Hepatocyte (in vitro differentiated cells): ENCODE data around the gene ALDH1A1. TPM values are rescaled to one million over a fixed set of nuclear protein-coding genes. Genes with fewer than 3 reads are reported as not detected.

Experiments used
- DNase-seq: peaks from one replicate; pipeline ENCODE4 v3.0.0-alpha.2; 2016; ENCODE audit warnings: low spot score
- H2AFZ ChIP-seq: fragments of 200-600 bp; sonication (generic); 2 replicates; pipeline ENCODE4 v1.6.0; 2016; ENCODE audit warnings: antibody characterized with exemption, mild to moderate bottlenecking
- H3K27ac ChIP-seq: fragments of 200-600 bp; sonication (generic); 2 replicates; pipeline ENCODE4 v1.5.1; 2016; ENCODE audit warnings: mild to moderate bottlenecking
- H3K27me3 ChIP-seq: fragments of 200-600 bp; sonication (generic); 2 replicates; pipeline ENCODE4 v1.6.1; 2016
- H3K36me3 ChIP-seq: fragments of 200-600 bp; sonication (generic); replicated peaks from 2 replicates; pipeline ENCODE4 v1.5.1; 2016; ENCODE audit warnings: low read depth; ENCODE audit not compliant: insufficient read depth
- H3K4me1 ChIP-seq: fragments of 200-600 bp; sonication (generic); 2 replicates; pipeline ENCODE4 v1.5.1; 2016; ENCODE audit warnings: mild to moderate bottlenecking, moderate library complexity; ENCODE audit not compliant: insufficient read depth
- H3K4me2 ChIP-seq: fragments of 200-600 bp; sonication (generic); 2 replicates; pipeline ENCODE4 v1.6.0; 2016
- H3K4me3 ChIP-seq: fragments of 200-600 bp; sonication (generic); 2 replicates; pipeline ENCODE4 v1.5.1; 2016; ENCODE audit warnings: mild to moderate bottlenecking
- H3K79me2 ChIP-seq: fragments of 200-600 bp; sonication (generic); 2 replicates; pipeline ENCODE4 v1.6.0; 2017; ENCODE audit warnings: mild to moderate bottlenecking
- H3K9me2 ChIP-seq: fragments of 200-600 bp; sonication (generic); replicated peaks from 2 replicates; pipeline ENCODE4 v1.6.0; 2017; ENCODE audit warnings: mild to moderate bottlenecking; ENCODE audit not compliant: insufficient read depth
- H3K9me3 ChIP-seq: fragments of 200-600 bp; sonication (generic); 2 replicates; pipeline ENCODE4 v1.5.1; 2016; ENCODE audit warnings: low read depth, mild to moderate bottlenecking
- H4K20me1 ChIP-seq: fragments of 200-600 bp; sonication (generic); 2 replicates; pipeline ENCODE4 v1.6.0; 2016; ENCODE audit warnings: mild to moderate bottlenecking; ENCODE audit not compliant: insufficient read depth, poor library complexity, severe bottlenecking
- CTCF ChIP-seq: fragments of 200-600 bp; sonication (generic); IDR thresholded peaks from 2 replicates; pipeline ENCODE4 v1.5.1; 2016; ENCODE audit warnings: antibody characterized with exemption, mild to moderate bottlenecking; ENCODE audit not compliant: poor library complexity
- EZH2 ChIP-seq: fragments of 200-600 bp; sonication (generic); IDR thresholded peaks from 2 replicates; pipeline ENCODE4 v1.6.1; 2016; ENCODE audit warnings: antibody characterized with exemption, mild to moderate bottlenecking, borderline replicate concordance
- EZH2phosphoT487 ChIP-seq: fragments of 200-600 bp; sonication (generic); IDR thresholded peaks from one replicate; pipeline ENCODE4 v1.6.1; 2018; ENCODE audit warnings: antibody characterized with exemption, mild to moderate bottlenecking, low read depth, moderate library complexity; ENCODE audit not compliant: unreplicated experiment, severe bottlenecking
- WGBS: methylation state at CpG from one replicate; pipeline ENCODE4 v1.1.6; 2016; ENCODE audit warnings: low lambda C conversion rate; ENCODE audit errors: missing lambda C conversion rate; 5-methylcytosine and 5-hydroxymethylcytosine counted together
- polyA plus RNA-seq: library from polyadenylated mRNA; unstranded; fragments of >200 nt; fragmentation: Nextera tagmentation; extraction: Ambion mirVana; gene quantifications from 2 replicates; pipeline ENCODE4 v1.2.1, GENCODE V29; 2016
- total RNA-seq: library from RNA; depleted of rRNA; stranded (reverse); fragments of >200 nt; gene quantifications from 2 replicates; pipeline ENCODE4 v1.2.3, GENCODE V29; 2014

ALDH1A1 gene
- total and polyA plus RNA-seq, 2 experiments from 2014 or later = 243 to 529 TPM

GRCh38 chr9:72896439-72896838 lies 56.4 kb downstream of the ALDH1A1 start:
- H3K9me2 ChIP-seq = no peaks in the 10 kb centered on the region
- H3K79me2 ChIP-seq = no peaks in the 10 kb centered on the region
- H3K9me3 ChIP-seq = no peaks in the 10 kb centered on the region
- 100% methylated on average over 1 of the region's 1 CpG for WGBS
- no peaks in the 10 kb centered on the region for H3K36me3 ChIP-seq
- H3K4me2 ChIP-seq = no peak overlapping the region
- H3K4me3 ChIP-seq = no peak overlapping the region
- no peak for DNase-seq
- H3K27ac ChIP-seq = no peak overlapping the region
- no peaks in the 10 kb centered on the region for H4K20me1 ChIP-seq
- no peak overlapping the region for H2AFZ ChIP-seq
- no peaks in the 10 kb centered on the region for H3K27me3 ChIP-seq
- TF ChIP-seq CTCF (no peak), EZH2 (no peak), EZH2phosphoT487 (no peak)
- H3K4me1 ChIP-seq = no peaks in the 10 kb centered on the region

- TF ChIP-seq CTCF (no peak), EZH2phosphoT487 (no peak), EZH2 (no peak)
- H3K9me3 ChIP-seq = no peaks in the 10 kb centered on the region
- no peak overlapping the region for H2AFZ ChIP-seq
- no peak overlapping the region for H3K4me3 ChIP-seq
- H3K27ac ChIP-seq = no peak overlapping the region
- no peaks in the 10 kb centered on the region for H3K9me2 ChIP-seq
- H3K79me2 ChIP-seq = no peaks in the 10 kb centered on the region
- H3K4me1 ChIP-seq = no peaks in the 10 kb centered on the region
- no peaks in the 10 kb centered on the region for H3K27me3 ChIP-seq
- H4K20me1 ChIP-seq = no peaks in the 10 kb centered on the region
- no peak for DNase-seq
- no peak overlapping the region for H3K4me2 ChIP-seq
- WGBS = 100% methylated on average over 2 of the region's 2 CpGs
- no peaks in the 10 kb centered on the region for H3K36me3 ChIP-seq
Observed at GRCh38 chr9:72895122-72895521, 57.7 kb downstream of the ALDH1A1 start.

GRCh38 chr9:72894342-72894741 lies 58.5 kb downstream of the ALDH1A1 start:
- Histone ChIP-seq H2AFZ (no peak overlapping the region), H4K20me1 (no peaks in the 10 kb centered on the region), H3K4me3 (no peak overlapping the region), H3K9me3 (no peaks in the 10 kb centered on the region), H3K27me3 (no peaks in the 10 kb centered on the region), H3K4me2 (no peak overlapping the region), H3K36me3 (no peaks in the 10 kb centered on the region), H3K79me2 (no peaks in the 10 kb centered on the region), H3K27ac (no peak overlapping the region), H3K9me2 (no peaks in the 10 kb centered on the region), H3K4me1 (no peaks in the 10 kb centered on the region)
- TF ChIP-seq CTCF (no peak), EZH2 (no peak), EZH2phosphoT487 (no peak)
- no peak for DNase-seq
- WGBS = 84% methylated on average over 5 of the region's 5 CpGs

GRCh38 chr9:72893437-72893836 lies 59.4 kb downstream of the ALDH1A1 start:
- no peak for TF ChIP-seq EZH2
- no peak for TF ChIP-seq CTCF
- TF ChIP-seq EZH2phosphoT487 = no peak
- Histone ChIP-seq H3K36me3 (no peaks in the 10 kb centered on the region), H3K4me3 (no peak overlapping the region), H3K9me2 (no peaks in the 10 kb centered on the region), H3K27ac (no peak overlapping the region), H3K79me2 (no peaks in the 10 kb centered on the region), H3K9me3 (no peaks in the 10 kb centered on the region), H3K4me1 (no peaks in the 10 kb centered on the region), H3K4me2 (no peak overlapping the region), H3K27me3 (no peaks in the 10 kb centered on the region), H4K20me1 (no peaks in the 10 kb centered on the region), H2AFZ (no peak overlapping the region)
- WGBS = 96% methylated on average over 1 of the region's 1 CpG
- no peak for DNase-seq
